GM19328 (cell line): ENCODE measurements around the gene DMRTB1.
"Not testable (repeated sequence)": the region's sequence is repeated elsewhere in the genome, so short reads cannot be mapped to it uniquely, and the experiment has no call there.

Source experiments
- ATAC-seq: cut with Tn5 transposase; IDR thresholded peaks from one replicate; pipeline ENCODE4 v1.9.1; 2021; ENCODE audit warnings: mild to moderate bottlenecking, moderate library complexity; ENCODE audit not compliant: unreplicated experiment

The DMRTB1 gene

GRCh38 chr1:53434405-53435007 lies 24.7 kb upstream of the DMRTB1 start:
- ATAC-seq, result not testable (repeated sequence)

- ATAC-seq, result no peak
Measured at GRCh38 chr1:53435151-53435550, 24.0 kb upstream of the DMRTB1 start.

- no peak for ATAC-seq
Measured at GRCh38 chr1:53438427-53439336, 20.5 kb upstream of the DMRTB1 start.

GRCh38 chr1:53439337-53440207 lies 19.6 kb upstream of the DMRTB1 start:
- ATAC-seq, result no peak

- ATAC-seq, result no peak
Measured at GRCh38 chr1:53440633-53441032, 18.6 kb upstream of the DMRTB1 start.

GRCh38 chr1:53442299-53442698 lies 16.9 kb upstream of the DMRTB1 start:
- ATAC-seq, result no peak

GRCh38 chr1:53446051-53446450 lies 13.1 kb upstream of the DMRTB1 start:
- ATAC-seq, result no peak

GRCh38 chr1:53447413-53447812 lies 11.8 kb upstream of the DMRTB1 start:
- no peak for ATAC-seq

GRCh38 chr1:53448241-53448841 lies 10.9 kb upstream of the DMRTB1 start:
- ATAC-seq, result no peak

GRCh38 chr1:53449021-53449420 lies 10.2 kb upstream of the DMRTB1 start:
- ATAC-seq, result no peak

- ATAC-seq, result no peak
Measured at GRCh38 chr1:53449693-53450092, 9.5 kb upstream of the DMRTB1 start.

- ATAC-seq, result no peak
Measured at GRCh38 chr1:53450225-53450624, 9.0 kb upstream of the DMRTB1 start.

GRCh38 chr1:53454019-53454418 lies 5.2 kb upstream of the DMRTB1 start:
- ATAC-seq, result no peak

GRCh38 chr1:53455364-53455991 lies 3.7 kb upstream of the DMRTB1 start:
- ATAC-seq, result no peak

- ATAC-seq, result no peak
Measured at GRCh38 chr1:53458634-53459033, 565 bp upstream of the DMRTB1 start.

- no peak for ATAC-seq
Measured at GRCh38 chr1:53460211-53460634, 1.0 kb downstream of the DMRTB1 start.

- no peak for ATAC-seq
Measured at GRCh38 chr1:53460666-53461322, 1.6 kb downstream of the DMRTB1 start.

GRCh38 chr1:53461323-53462044 lies 2.3 kb downstream of the DMRTB1 start:
- no peak for ATAC-seq

GRCh38 chr1:53462193-53462592 lies 3.0 kb downstream of the DMRTB1 start:
- ATAC-seq, result no peak
